Measurements from ENCODE around the gene ZNF784. TPM values are rescaled to one million over a fixed set of nuclear protein-coding genes. Genes with fewer than 3 reads are reported as not detected.

ZNF784 gene
- total RNA-seq, 2 donors from 2014 or later: 7.2 to 10.7 TPM

DNA sequence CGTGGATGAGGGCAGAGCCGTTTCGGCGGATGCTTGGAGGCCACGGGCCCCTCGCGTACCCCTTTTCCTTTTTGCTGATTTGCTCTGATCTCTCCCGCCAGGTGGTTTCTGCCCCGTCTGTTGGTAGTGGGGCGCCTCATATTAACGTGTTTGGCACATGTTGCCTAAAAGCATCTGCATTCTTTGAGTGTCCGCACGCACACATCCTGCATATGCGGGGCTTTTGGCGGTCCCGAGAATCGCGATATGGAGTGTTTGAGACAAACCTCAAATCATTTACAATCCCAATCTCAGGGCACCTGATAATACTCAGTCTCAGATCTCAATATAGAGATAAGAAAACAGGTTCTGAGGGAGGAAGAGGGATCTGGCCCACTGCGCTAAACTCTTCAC is 31.3 kb upstream of the ZNF784 start:
- DNase-seq: no peak
- Histone ChIP-seq H3K9ac (ENCODE audit: extremely low read depth, low read length, poor library complexity, severe bottlenecking) (peak overlapping the region; percentile 94), H3K9me3 (ENCODE audit: control insufficient read depth, low read length) (no peaks in the 10 kb centered on the region), H3K4me3 (ENCODE audit: low read length) (peak overlapping the region; percentile 97), H3K4me1 (ENCODE audit: control insufficient read depth, insufficient read depth, low read length) (peaks cover 5% of the 10 kb centered on the region), H3K27ac (ENCODE audit: low read depth, low read length) (peak overlapping the region; percentile 99), H3K27me3 (ENCODE audit: control insufficient read depth, insufficient read depth, low read length, poor library complexity, severe bottlenecking) (no peaks in the 10 kb centered on the region), H3K36me3 (ENCODE audit: control insufficient read depth, insufficient read depth, low read length) (peaks cover 17% of the 10 kb centered on the region)
- TF ChIP-seq CTCF (conservative IDR thresholded peaks at IDR 0.05): no peak
- Mint-ChIP-seq H3K36me3 (ENCODE audit: low read depth) (peaks cover 20% of the 10 kb centered on the region), H3K9me3 (no peaks in the 10 kb centered on the region), H3K27ac (peak overlapping the region; percentile 93), H3K27me3 (ENCODE audit: insufficient read depth) (peaks cover 2% of the 10 kb centered on the region), H3K4me1 (peaks cover 25% of the 10 kb centered on the region), H3K4me3 (peak overlapping the region; percentile 94)
- WGBS, 2 experiments (ENCODE audit: insufficient coverage in 1 of 2, insufficient read length in 1 of 2): 0% methylated on average over 10 to 19 of the region's 19 CpGs

- Mint-ChIP-seq H3K36me3 (ENCODE audit: low read depth) (peaks cover 14% of the 10 kb centered on the region), H3K27ac (peak within 1 kb of the TSS; percentile 99), H3K27me3 (ENCODE audit: insufficient read depth) (peaks cover 2% of the 10 kb centered on the region), H3K9me3 (no peaks in the 10 kb centered on the region), H3K4me3 (peak within 1 kb of the TSS; percentile 94), H3K4me1 (peaks cover 25% of the 10 kb centered on the region)
- Histone ChIP-seq H3K4me1 (ENCODE audit: control insufficient read depth, insufficient read depth, low read length) (peaks cover 5% of the 10 kb centered on the region), H3K36me3 (ENCODE audit: control insufficient read depth, insufficient read depth, low read length) (peaks cover 14% of the 10 kb centered on the region), H3K27me3 (ENCODE audit: control insufficient read depth, insufficient read depth, low read length, poor library complexity, severe bottlenecking) (no peaks in the 10 kb centered on the region), H3K9me3 (ENCODE audit: control insufficient read depth, low read length) (no peaks in the 10 kb centered on the region), H3K9ac (ENCODE audit: extremely low read depth, low read length, poor library complexity, severe bottlenecking) (peak within 1 kb of the TSS; percentile 96), H3K27ac (ENCODE audit: low read depth, low read length) (peak within 1 kb of the TSS; percentile 99), H3K4me3 (ENCODE audit: low read length) (peak within 1 kb of the TSS; percentile 97)
- peak; percentile 99 for DNase-seq
- 0 to 3% methylated on average over 26 to 94 of the region's 95 CpGs for WGBS, 2 experiments (ENCODE audit: insufficient coverage in 1 of 2, insufficient read length in 1 of 2)
- no peak for TF ChIP-seq CTCF (conservative IDR thresholded peaks at IDR 0.05)
Observed at GRCh38 chr19:55654868-55655647, 30.7 kb upstream of the ZNF784 start, which contains the start of gene U2AF2. U2AF2 (plus strand) TSS chr19:55655035; CDS start chr19:55655105, 70 bp downstream.

- WGBS, 2 experiments (ENCODE audit: insufficient coverage in 1 of 2, insufficient read length in 1 of 2): 0 to 1% methylated on average over 39 to 52 of the region's 52 CpGs
- H3K27ac ChIP-seq (ENCODE audit: low read depth, low read length): peak overlapping the region; percentile 97
- no peaks in the 10 kb centered on the region for H3K9me3 ChIP-seq (ENCODE audit: control insufficient read depth, low read length)
- Mint-ChIP-seq H3K36me3 (ENCODE audit: low read depth) (peaks cover 10% of the 10 kb centered on the region), H3K4me3 (peak overlapping the region; percentile 94), H3K27ac (peak overlapping the region; percentile 99), H3K9me3 (no peaks in the 10 kb centered on the region), H3K4me1 (peaks cover 25% of the 10 kb centered on the region), H3K27me3 (ENCODE audit: insufficient read depth) (peaks cover 2% of the 10 kb centered on the region)
- peaks cover 5% of the 10 kb centered on the region for H3K4me1 ChIP-seq (ENCODE audit: control insufficient read depth, insufficient read depth, low read length)
- peak overlapping the region; percentile 97 for H3K4me3 ChIP-seq (ENCODE audit: low read length)
- H3K27me3 ChIP-seq (ENCODE audit: control insufficient read depth, insufficient read depth, low read length, poor library complexity, severe bottlenecking): no peaks in the 10 kb centered on the region
- DNase-seq: peak; percentile 100
- peak overlapping the region; percentile 96 for H3K9ac ChIP-seq (ENCODE audit: extremely low read depth, low read length, poor library complexity, severe bottlenecking)
- peaks cover 11% of the 10 kb centered on the region for H3K36me3 ChIP-seq (ENCODE audit: control insufficient read depth, insufficient read depth, low read length)
- TF ChIP-seq CTCF (conservative IDR thresholded peaks at IDR 0.05): no peak
Observed at GRCh38 chr19:55654323-55654867, 30.0 kb upstream of the ZNF784 start.

Measured in endodermal cell (in vitro differentiated cells).